Measurements from ENCODE around the gene MTMR4. TPM values are rescaled to one million over a fixed set of nuclear protein-coding genes. Genes with fewer than 3 reads are reported as not detected.

The MTMR4 gene
- polyA plus RNA-seq, 2 of the 4 experiments (the other 2 are of a cell fraction) = 13.8 to 20.0 TPM

GRCh38 chr17:58535431-58535830, 21.0 kb upstream of the MTMR4 start:
- peaks cover 24% of the 10 kb centered on the region for H3K4me1 ChIP-seq
- H3K27ac ChIP-seq = peak overlapping the region; percentile 35 to 76; a peak in 5 of 6 replicates
- POLR2A ChIA-PET = interaction anchor here (0.6 to 5.2 kb wide), 5 partner anchors 8 to 112 kb away, joined by 3 to 37 read pairs (median 8); a partner anchor contains a TSS

GRCh38 chr17:58534901-58535421, 20.5 kb upstream of the MTMR4 start:
- POLR2A ChIA-PET = interaction anchor here (1.2 to 5.2 kb wide), 4 partner anchors 9 to 97 kb away, joined by 3 to 37 read pairs (median 7); a partner anchor contains a TSS
- Histone ChIP-seq H3K4me2 (peak overlapping the region; percentile 49), H3K4me3 (no peak overlapping the region), H3K4me1 (peaks cover 24% of the 10 kb centered on the region), H3K9me3 (no peaks in the 10 kb centered on the region), H3K27ac (peak overlapping the region; percentile 35 to 76; a peak in 5 of 6 replicates)
- FAIRE-seq (peak; percentile 97), ATAC-seq (peak; percentile 53), DNase-seq (ENCODE audit: low read depth in 1 of 2, low spot score in 1 of 2) (peak; percentile 59 to 93)
- no peak for TF ChIP-seq RCOR1 (IDR thresholded peaks at IDR 0.05; ENCODE audit: low read depth, low read length)
- no peak for TF ChIP-seq ZC3H11A (IDR thresholded peaks at IDR 0.05)
- 0 out of 2 replicates have a peak, but pooled peaks have one; percentile 50 for TF ChIP-seq FOSL2 (IDR thresholded peaks at IDR 0.05)
- TF ChIP-seq FOSL2 (CRISPR knock-in tag; IDR thresholded peaks at IDR 0.05) = peak; percentile 77
- 55% methylated on average over 4 of the region's 4 CpGs for WGBS (ENCODE audit: missing lambda C conversion rate)
- CTCF ChIA-PET = interaction anchor here (0.6 to 15.8 kb wide), 9 partner anchors 13 to 218 kb away, joined by 3 to 187 read pairs (median 4); no protein-coding TSS in a partner anchor

More at GRCh38 chr17:58535431-58535830, 21.0 kb upstream of the MTMR4 start:
- FAIRE-seq (no peak), DNase-seq (ENCODE audit: low read depth in 1 of 2, low spot score in 1 of 2) (peak in 1 of 2 experiments; percentile 45), ATAC-seq (peak; percentile 16 to 27; a peak in 4 of 6 replicates)
- WGBS (ENCODE audit: missing lambda C conversion rate) = 44% methylated on average over 2 of the region's 2 CpGs
- CTCF ChIA-PET = interaction anchor here (0.6 to 15.8 kb wide), 9 partner anchors 9 to 218 kb away, joined by 3 to 187 read pairs (median 3); a partner anchor contains a TSS
- no peaks in the 10 kb centered on the region for H3K9me3 ChIP-seq
- no peak overlapping the region for H3K4me3 ChIP-seq
- peak overlapping the region; percentile 49 for H3K4me2 ChIP-seq
- TF ChIP-seq FOSL2 (IDR thresholded peaks at IDR 0.05) = 0 out of 2 replicates have a peak, but pooled peaks have one; percentile 45
- TF ChIP-seq FOSL2 (CRISPR knock-in tag; IDR thresholded peaks at IDR 0.05) = no peak
- TF ChIP-seq RAD21 (conservative IDR thresholded peaks at IDR 0.05 in 1 of 2, IDR thresholded peaks at IDR 0.05 in 1 of 2) = no peak
- peak in 1 of 2 experiments; percentile 27; a peak in 1 of 5 replicates for TF ChIP-seq JUN (IDR thresholded peaks at IDR 0.05)
- TF ChIP-seq MAFK (IDR thresholded peaks at IDR 0.05; ENCODE audit: partially characterized antibody) = peak; percentile 22

GRCh38 chr17:58534331-58534730, 19.9 kb upstream of the MTMR4 start:
- ATAC-seq (no peak), FAIRE-seq (no peak), DNase-seq (ENCODE audit: low read depth in 1 of 2, low spot score in 1 of 2) (no peak)
- TF ChIP-seq SMC3 (IDR thresholded peaks at IDR 0.05) (no peak), CHD4 (IDR thresholded peaks at IDR 0.05; ENCODE audit: borderline replicate concordance) (no peak), FOSL2 (IDR thresholded peaks at IDR 0.05) (no peak), FOSL2 (CRISPR knock-in tag; IDR thresholded peaks at IDR 0.05) (no peak), ESRRA (IDR thresholded peaks at IDR 0.05; ENCODE audit: borderline replicate concordance, low read length) (no peak), ZC3H11A (IDR thresholded peaks at IDR 0.05) (no peak), MAZ (IDR thresholded peaks at IDR 0.05; ENCODE audit: borderline replicate concordance, low read depth, low read length) (no peak), ZSCAN20 (CRISPR knock-in tag; IDR thresholded peaks at IDR 0.05) (no peak), NFE2L2 (conservative IDR thresholded peaks at IDR 0.05; ENCODE audit: low read length) (no peak), PHF8 (IDR thresholded peaks at IDR 0.05; ENCODE audit: borderline replicate concordance, low read depth) (no peak)
- TF ChIP-seq, protein P1, sequence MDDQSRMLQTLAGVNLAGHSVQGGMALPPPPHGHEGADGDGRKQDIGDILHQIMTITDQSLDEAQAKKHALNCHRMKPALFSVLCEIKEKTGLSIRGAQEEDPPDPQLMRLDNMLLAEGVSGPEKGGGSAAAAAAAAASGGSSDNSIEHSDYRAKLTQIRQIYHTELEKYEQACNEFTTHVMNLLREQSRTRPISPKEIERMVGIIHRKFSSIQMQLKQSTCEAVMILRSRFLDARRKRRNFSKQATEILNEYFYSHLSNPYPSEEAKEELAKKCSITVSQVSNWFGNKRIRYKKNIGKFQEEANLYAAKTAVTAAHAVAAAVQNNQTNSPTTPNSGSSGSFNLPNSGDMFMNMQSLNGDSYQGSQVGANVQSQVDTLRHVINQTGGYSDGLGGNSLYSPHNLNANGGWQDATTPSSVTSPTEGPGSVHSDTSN (IDR thresholded peaks at IDR 0.05) = no peak
- TF ChIP-seq, protein P2, sequence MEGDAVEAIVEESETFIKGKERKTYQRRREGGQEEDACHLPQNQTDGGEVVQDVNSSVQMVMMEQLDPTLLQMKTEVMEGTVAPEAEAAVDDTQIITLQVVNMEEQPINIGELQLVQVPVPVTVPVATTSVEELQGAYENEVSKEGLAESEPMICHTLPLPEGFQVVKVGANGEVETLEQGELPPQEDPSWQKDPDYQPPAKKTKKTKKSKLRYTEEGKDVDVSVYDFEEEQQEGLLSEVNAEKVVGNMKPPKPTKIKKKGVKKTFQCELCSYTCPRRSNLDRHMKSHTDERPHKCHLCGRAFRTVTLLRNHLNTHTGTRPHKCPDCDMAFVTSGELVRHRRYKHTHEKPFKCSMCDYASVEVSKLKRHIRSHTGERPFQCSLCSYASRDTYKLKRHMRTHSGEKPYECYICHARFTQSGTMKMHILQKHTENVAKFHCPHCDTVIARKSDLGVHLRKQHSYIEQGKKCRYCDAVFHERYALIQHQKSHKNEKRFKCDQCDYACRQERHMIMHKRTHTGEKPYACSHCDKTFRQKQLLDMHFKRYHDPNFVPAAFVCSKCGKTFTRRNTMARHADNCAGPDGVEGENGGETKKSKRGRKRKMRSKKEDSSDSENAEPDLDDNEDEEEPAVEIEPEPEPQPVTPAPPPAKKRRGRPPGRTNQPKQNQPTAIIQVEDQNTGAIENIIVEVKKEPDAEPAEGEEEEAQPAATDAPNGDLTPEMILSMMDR (IDR thresholded peaks at IDR 0.05) = no peak
- TF ChIP-seq, protein P3, sequence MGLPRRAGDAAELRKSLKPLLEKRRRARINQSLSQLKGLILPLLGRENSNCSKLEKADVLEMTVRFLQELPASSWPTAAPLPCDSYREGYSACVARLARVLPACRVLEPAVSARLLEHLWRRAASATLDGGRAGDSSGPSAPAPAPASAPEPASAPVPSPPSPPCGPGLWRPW (IDR thresholded peaks at IDR 0.05) = no peak
- TF ChIP-seq, protein P4, sequence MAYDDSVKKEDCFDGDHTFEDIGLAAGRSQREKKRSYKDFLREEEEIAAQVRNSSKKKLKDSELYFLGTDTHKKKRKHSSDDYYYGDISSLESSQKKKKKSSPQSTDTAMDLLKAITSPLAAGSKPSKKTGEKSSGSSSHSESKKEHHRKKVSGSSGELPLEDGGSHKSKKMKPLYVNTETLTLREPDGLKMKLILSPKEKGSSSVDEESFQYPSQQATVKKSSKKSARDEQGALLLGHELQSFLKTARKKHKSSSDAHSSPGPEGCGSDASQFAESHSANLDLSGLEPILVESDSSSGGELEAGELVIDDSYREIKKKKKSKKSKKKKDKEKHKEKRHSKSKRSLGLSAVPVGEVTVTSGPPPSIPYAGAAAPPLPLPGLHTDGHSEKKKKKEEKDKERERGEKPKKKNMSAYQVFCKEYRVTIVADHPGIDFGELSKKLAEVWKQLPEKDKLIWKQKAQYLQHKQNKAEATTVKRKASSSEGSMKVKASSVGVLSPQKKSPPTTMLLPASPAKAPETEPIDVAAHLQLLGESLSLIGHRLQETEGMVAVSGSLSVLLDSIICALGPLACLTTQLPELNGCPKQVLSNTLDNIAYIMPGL (CRISPR knock-in tag; IDR thresholded peaks at IDR 0.05; ENCODE audit: borderline replicate concordance) = no peak
- Histone ChIP-seq H3K4me3 (no peak overlapping the region), H3K4me2 (peak overlapping the region; percentile 49), H3K4me1 (peaks cover 24% of the 10 kb centered on the region), H3K27ac (peak overlapping the region; percentile 35 to 76; a peak in 4 of 6 replicates), H3K9me3 (no peaks in the 10 kb centered on the region)
- WGBS (ENCODE audit: missing lambda C conversion rate) = 82% methylated on average over 3 of the region's 3 CpGs
- POLR2A ChIA-PET = interaction anchor here (2.0 to 5.2 kb wide), 2 partner anchors 15 to 98 kb away, joined by 8 to 37 read pairs; no protein-coding TSS in a partner anchor
- CTCF ChIA-PET = interaction anchor here (0.7 to 15.8 kb wide), 11 partner anchors 12 to 471 kb away, joined by 3 to 187 read pairs (median 3); no protein-coding TSS in a partner anchor

All from A549 (cell line).